CD4-positive, alpha-beta T cell (primary cell): ENCODE measurements around the gene PFN1. TPM values are rescaled to one million over a fixed set of nuclear protein-coding genes. Genes with fewer than 3 reads are reported as not detected.

Source experiments
- ATAC-seq: fragments of 200-7000 bp; cut with Tn5 transposase; one replicate; pipeline ENCODE4 v1.10.0; 2022; ENCODE audit warnings: mild to moderate bottlenecking; ENCODE audit not compliant: poor library complexity
- CTCF ChIA-PET: fragments of 350-600 bp; sonication (Branson Sonifier 250); formaldehyde crosslinking; loops from one replicate; lab custom pipeline; 2021; ENCODE audit warnings: antibody characterized with exemption, inconsistent platforms; lab: Charles Lee
- POLR2A ChIA-PET: fragments of 350-600 bp; sonication (Branson Sonifier 250); formaldehyde crosslinking; loops from one replicate; lab custom pipeline; 2021; ENCODE audit warnings: antibody characterized with exemption, inconsistent platforms; lab: Charles Lee
- DNase-seq, 14 experiments: peaks; one replicate each; pipeline ENCODE4 v3.0.0-alpha.2; 2013 to 2020; ENCODE audit warnings: mixed read lengths in 2 of 14
- H3K27ac ChIP-seq, 2 donors: one replicate each; pipeline versions ENCODE4 v1.5.1 to v1.7.0; 2013; ENCODE audit warnings: low read length in 2 of 2, low read depth in 1 of 2, mild to moderate bottlenecking in 1 of 2
- H3K27me3 ChIP-seq, 2 experiments: 1 replicate in 1 of 2; 2 replicates in 1 of 2; pipeline versions ENCODE4 v1.6.1 to v1.7.0; 2013; ENCODE audit warnings: low read length in 2 of 2, control low read depth in 1 of 2, mild to moderate bottlenecking in 1 of 2, moderate library complexity in 1 of 2; ENCODE audit not compliant: insufficient read depth in 2 of 2, control insufficient read depth in 1 of 2
- H3K36me3 ChIP-seq: one replicate; pipeline ENCODE4 v1.6.1; 2013; ENCODE audit warnings: low read length, control low read depth; ENCODE audit not compliant: insufficient read depth
- H3K4me1 ChIP-seq: one replicate; pipeline ENCODE4 v1.6.1; 2013; ENCODE audit warnings: low read length, control low read depth; ENCODE audit not compliant: insufficient read depth
- H3K4me3 ChIP-seq: one replicate; pipeline ENCODE4 v1.5.1; 2013; ENCODE audit warnings: mild to moderate bottlenecking, low read length, moderate library complexity
- H3K9me3 ChIP-seq, 2 experiments: 1 replicate in 1 of 2; 2 replicates in 1 of 2; pipeline versions ENCODE4 v1.6.1 to v1.7.0; 2013; ENCODE audit warnings: low read length in 2 of 2, mild to moderate bottlenecking in 2 of 2, control low read depth in 1 of 2, moderate library complexity in 1 of 2; ENCODE audit not compliant: control insufficient read depth in 1 of 2, insufficient read depth in 1 of 2
- H3K27ac Mint-ChIP-seq: one replicate; pipeline ENCODE4 v1.8.0; 2020; ENCODE audit warnings: mixed read lengths
- H3K27me3 Mint-ChIP-seq: one replicate; pipeline ENCODE4 v1.8.0; 2021; ENCODE audit warnings: mixed read lengths
- H3K36me3 Mint-ChIP-seq: one replicate; pipeline ENCODE4 v1.8.0; 2021; ENCODE audit warnings: low read depth, mixed read lengths
- H3K4me1 Mint-ChIP-seq: one replicate; pipeline ENCODE4 v1.8.0; 2021; ENCODE audit warnings: low read depth, mixed read lengths
- H3K4me3 Mint-ChIP-seq: one replicate; pipeline ENCODE4 v1.8.0; 2020; ENCODE audit warnings: mild to moderate bottlenecking, mixed read lengths
- H3K9me3 Mint-ChIP-seq: one replicate; pipeline ENCODE4 v1.8.0; 2020; ENCODE audit warnings: mixed read lengths
- CTCF ChIP-seq: fragments of 200-600 bp; IDR thresholded peaks from one replicate; pipeline ENCODE4 v1.8.0; 2022; ENCODE audit warnings: antibody characterized with exemption, mild to moderate bottlenecking
- intact Hi-C, 2 experiments: fragments of 100-400 bp; cut with DNase I in 1 of 2; cut with micrococcal nuclease in 1 of 2; formaldehyde crosslinking; loops; one replicate each; pipeline versions ENCODE4 v1.15.1 to v1.9.0; 2023 to 2025; cut with DNase I, micrococcal nuclease
- total RNA-seq, 174 experiments: library from RNA in 2 of 174; stranded (reverse) in 2 of 174; gene quantifications; one replicate each; pipeline ENCODE4 v1.2.3 and lab custom pipeline; 2021 to 2026

Gene PFN1
- total RNA-seq, 2 experiments from 2014 or later: 349 to 362 TPM

- POLR2A ChIA-PET: no interaction called here
- no peaks in the 10 kb centered on the region for H3K27me3 Mint-ChIP-seq
- Histone ChIP-seq H3K27me3 (no peaks in the 10 kb centered on the region), H3K4me3 (no peak overlapping the region), H3K4me1 (peaks cover 23% of the 10 kb centered on the region), H3K36me3 (no peaks in the 10 kb centered on the region), H3K27ac (no peak overlapping the region), H3K9me3 (no peaks in the 10 kb centered on the region)
- peaks cover 28% of the 10 kb centered on the region for H3K4me1 Mint-ChIP-seq
- intact Hi-C loops: no loop called here
- no peak for TF ChIP-seq CTCF
- H3K27ac Mint-ChIP-seq: no peak overlapping the region
- ATAC-seq (no peak), DNase-seq (no peak)
- no peaks in the 10 kb centered on the region for H3K9me3 Mint-ChIP-seq
- H3K36me3 Mint-ChIP-seq: peaks cover 8% of the 10 kb centered on the region
- CTCF ChIA-PET: interaction anchor here (0.7 kb wide), 1 partner anchor 91 kb away, joined by 3 read pairs; no protein-coding TSS in a partner anchor
- H3K4me3 Mint-ChIP-seq: no peak overlapping the region
These were observed 45.8 kb upstream of the PFN1 start for GRCh38 chr17:4994081-4994595.

GRCh38 chr17:4987767-4988567, 39.6 kb upstream of the PFN1 start:
- peaks cover 8% of the 10 kb centered on the region for H3K36me3 ChIP-seq
- POLR2A ChIA-PET: interaction anchor here (0.6 to 4.1 kb wide), 13 partner anchors 8 to 88 kb away, joined by 3 to 50 read pairs (median 6); partner anchors contain the start of genes C17orf107, INCA1, KIF1C and RNF167

More at GRCh38 chr17:4987767-4988567, 39.6 kb upstream of the PFN1 start:
- peak; percentile 22 for ATAC-seq
- TF ChIP-seq CTCF: no peak
- H3K36me3 Mint-ChIP-seq: peaks cover 33% of the 10 kb centered on the region
- peak overlapping the region; percentile 90 to 92 for H3K27ac ChIP-seq
- intact Hi-C loops: loop anchor here (1.0 to 10.0 kb wide), 6 partner anchors 9 to 207 kb away; partner anchors contain the start of genes INCA1 (in 1 of the 2), KIF1C (in 1 of the 2), RNF167 (in 1 of the 2) and SLC25A11 (in 1 of the 2)
- no peaks in the 10 kb centered on the region for H3K9me3 ChIP-seq
- no peak for DNase-seq
- peak overlapping the region; percentile 87 for H3K27ac Mint-ChIP-seq
- H3K4me1 Mint-ChIP-seq: peaks cover 40% of the 10 kb centered on the region
- no peaks in the 10 kb centered on the region for H3K27me3 ChIP-seq
- H3K27me3 Mint-ChIP-seq: no peaks in the 10 kb centered on the region
- peak overlapping the region; percentile 94 for H3K4me3 Mint-ChIP-seq
- no peaks in the 10 kb centered on the region for H3K9me3 Mint-ChIP-seq
- H3K4me3 ChIP-seq: peak overlapping the region; percentile 99
- CTCF ChIA-PET: interaction anchor here (1.4 to 2.3 kb wide), 8 partner anchors 10 to 87 kb away, joined by 3 to 12 read pairs (median 4); partner anchors contain the start of genes CHRNE, INCA1, KIF1C and RNF167
- H3K4me1 ChIP-seq: peaks cover 36% of the 10 kb centered on the region
